ENCODE data around the gene STUB1. TPM values are rescaled to one million over a fixed set of nuclear protein-coding genes. Genes with fewer than 3 reads are reported as not detected.

STUB1 gene
- total RNA-seq, 1 experiment from 2014 or later: 102 TPM

DNA sequence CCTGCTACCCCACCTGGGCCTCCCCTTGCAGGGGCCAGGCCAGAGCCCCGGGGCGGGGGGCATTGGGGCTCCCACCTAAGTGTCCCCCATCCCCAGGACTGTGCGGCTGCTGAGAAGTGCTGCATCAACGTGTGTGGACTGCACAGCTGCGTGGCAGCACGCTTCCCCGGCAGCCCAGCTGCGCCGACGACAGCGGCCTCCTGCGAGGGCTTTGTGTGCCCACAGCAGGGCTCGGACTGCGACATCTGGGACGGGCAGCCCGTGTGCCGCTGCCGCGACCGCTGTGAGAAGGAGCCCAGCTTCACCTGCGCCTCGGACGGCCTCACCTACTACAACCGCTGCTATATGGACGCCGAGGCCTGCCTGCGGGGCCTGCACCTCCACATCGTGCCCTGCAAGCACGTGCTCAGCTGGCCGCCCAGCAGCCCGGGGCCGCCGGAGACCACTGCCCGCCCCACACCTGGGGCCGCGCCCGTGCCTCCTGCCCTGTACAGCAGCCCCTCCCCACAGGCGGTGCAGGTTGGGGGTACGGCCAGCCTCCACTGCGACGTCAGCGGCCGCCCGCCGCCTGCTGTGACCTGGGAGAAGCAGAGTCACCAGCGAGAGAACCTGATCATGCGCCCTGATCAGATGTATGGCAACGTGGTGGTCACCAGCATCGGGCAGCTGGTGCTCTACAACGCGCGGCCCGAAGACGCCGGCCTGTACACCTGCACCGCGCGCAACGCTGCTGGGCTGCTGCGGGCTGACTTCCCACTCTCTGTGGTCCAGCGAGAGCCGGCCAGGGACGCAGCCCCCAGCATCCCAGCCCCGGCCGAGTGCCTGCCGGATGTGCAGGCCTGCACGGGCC, 47.5 kb upstream of the STUB1 start:
- CTCF ChIA-PET: no interaction called here

DNA sequence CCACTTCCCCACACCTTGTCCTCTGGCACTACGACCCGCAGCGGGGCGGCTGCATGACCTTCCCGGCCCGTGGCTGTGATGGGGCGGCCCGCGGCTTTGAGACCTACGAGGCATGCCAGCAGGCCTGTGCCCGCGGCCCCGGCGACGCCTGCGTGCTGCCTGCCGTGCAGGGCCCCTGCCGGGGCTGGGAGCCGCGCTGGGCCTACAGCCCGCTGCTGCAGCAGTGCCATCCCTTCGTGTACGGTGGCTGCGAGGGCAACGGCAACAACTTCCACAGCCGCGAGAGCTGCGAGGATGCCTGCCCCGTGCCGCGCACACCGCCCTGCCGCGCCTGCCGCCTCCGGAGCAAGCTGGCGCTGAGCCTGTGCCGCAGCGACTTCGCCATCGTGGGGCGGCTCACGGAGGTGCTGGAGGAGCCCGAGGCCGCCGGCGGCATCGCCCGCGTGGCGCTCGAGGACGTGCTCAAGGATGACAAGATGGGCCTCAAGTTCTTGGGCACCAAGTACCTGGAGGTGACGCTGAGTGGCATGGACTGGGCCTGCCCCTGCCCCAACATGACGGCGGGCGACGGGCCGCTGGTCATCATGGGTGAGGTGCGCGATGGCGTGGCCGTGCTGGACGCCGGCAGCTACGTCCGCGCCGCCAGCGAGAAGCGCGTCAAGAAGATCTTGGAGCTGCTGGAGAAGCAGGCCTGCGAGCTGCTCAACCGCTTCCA, 46.7 kb upstream of the STUB1 start:
- peaks cover 8% of the 10 kb centered on the region for H3K4me1 Mint-ChIP-seq (ENCODE audit: low read depth, unreplicated experiment)
- peaks cover 87% of the 10 kb centered on the region for H3K36me3 Mint-ChIP-seq (ENCODE audit: insufficient read depth, unreplicated experiment)
- TF ChIP-seq, protein P1, sequence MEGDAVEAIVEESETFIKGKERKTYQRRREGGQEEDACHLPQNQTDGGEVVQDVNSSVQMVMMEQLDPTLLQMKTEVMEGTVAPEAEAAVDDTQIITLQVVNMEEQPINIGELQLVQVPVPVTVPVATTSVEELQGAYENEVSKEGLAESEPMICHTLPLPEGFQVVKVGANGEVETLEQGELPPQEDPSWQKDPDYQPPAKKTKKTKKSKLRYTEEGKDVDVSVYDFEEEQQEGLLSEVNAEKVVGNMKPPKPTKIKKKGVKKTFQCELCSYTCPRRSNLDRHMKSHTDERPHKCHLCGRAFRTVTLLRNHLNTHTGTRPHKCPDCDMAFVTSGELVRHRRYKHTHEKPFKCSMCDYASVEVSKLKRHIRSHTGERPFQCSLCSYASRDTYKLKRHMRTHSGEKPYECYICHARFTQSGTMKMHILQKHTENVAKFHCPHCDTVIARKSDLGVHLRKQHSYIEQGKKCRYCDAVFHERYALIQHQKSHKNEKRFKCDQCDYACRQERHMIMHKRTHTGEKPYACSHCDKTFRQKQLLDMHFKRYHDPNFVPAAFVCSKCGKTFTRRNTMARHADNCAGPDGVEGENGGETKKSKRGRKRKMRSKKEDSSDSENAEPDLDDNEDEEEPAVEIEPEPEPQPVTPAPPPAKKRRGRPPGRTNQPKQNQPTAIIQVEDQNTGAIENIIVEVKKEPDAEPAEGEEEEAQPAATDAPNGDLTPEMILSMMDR (IDR thresholded peaks at IDR 0.05; ENCODE audit: unreplicated experiment): no peak
- H3K4me3 Mint-ChIP-seq (ENCODE audit: low read depth, unreplicated experiment): no peak overlapping the region
- CTCF ChIA-PET: no interaction called here
- no peak for DNase-seq
- no peaks in the 10 kb centered on the region for H3K9me3 Mint-ChIP-seq (ENCODE audit: low read depth, unreplicated experiment)
- no peak overlapping the region for H3K27ac Mint-ChIP-seq (ENCODE audit: unreplicated experiment)
- no TSS peak for BruUV-seq (replicated peaks)
- intact Hi-C loops (cut with micrococcal nuclease; ENCODE audit: unreplicated experiment): loop anchor here (10.0 kb wide), 1 partner anchor 109 kb away; the partner anchor contains the start of gene CAPN15
- H3K27me3 Mint-ChIP-seq (ENCODE audit: unreplicated experiment): no peaks in the 10 kb centered on the region

More for the DNA sequence above, 47.5 kb upstream of the STUB1 start:
- BruUV-seq (replicated peaks): no TSS peak
- Mint-ChIP-seq H3K4me3 (ENCODE audit: low read depth, unreplicated experiment) (no peak overlapping the region), H3K36me3 (ENCODE audit: insufficient read depth, unreplicated experiment) (peaks cover 91% of the 10 kb centered on the region), H3K27ac (ENCODE audit: unreplicated experiment) (no peak overlapping the region), H3K27me3 (ENCODE audit: unreplicated experiment) (no peaks in the 10 kb centered on the region), H3K9me3 (ENCODE audit: low read depth, unreplicated experiment) (no peaks in the 10 kb centered on the region), H3K4me1 (ENCODE audit: low read depth, unreplicated experiment) (peaks cover 8% of the 10 kb centered on the region)
- DNase-seq: no peak
- TF ChIP-seq, protein P1 (IDR thresholded peaks at IDR 0.05; ENCODE audit: unreplicated experiment): no peak
- intact Hi-C loops (cut with micrococcal nuclease; ENCODE audit: unreplicated experiment): loop anchor here (10.0 kb wide), 1 partner anchor 108 kb away; the partner anchor contains the start of gene CAPN15

DNA sequence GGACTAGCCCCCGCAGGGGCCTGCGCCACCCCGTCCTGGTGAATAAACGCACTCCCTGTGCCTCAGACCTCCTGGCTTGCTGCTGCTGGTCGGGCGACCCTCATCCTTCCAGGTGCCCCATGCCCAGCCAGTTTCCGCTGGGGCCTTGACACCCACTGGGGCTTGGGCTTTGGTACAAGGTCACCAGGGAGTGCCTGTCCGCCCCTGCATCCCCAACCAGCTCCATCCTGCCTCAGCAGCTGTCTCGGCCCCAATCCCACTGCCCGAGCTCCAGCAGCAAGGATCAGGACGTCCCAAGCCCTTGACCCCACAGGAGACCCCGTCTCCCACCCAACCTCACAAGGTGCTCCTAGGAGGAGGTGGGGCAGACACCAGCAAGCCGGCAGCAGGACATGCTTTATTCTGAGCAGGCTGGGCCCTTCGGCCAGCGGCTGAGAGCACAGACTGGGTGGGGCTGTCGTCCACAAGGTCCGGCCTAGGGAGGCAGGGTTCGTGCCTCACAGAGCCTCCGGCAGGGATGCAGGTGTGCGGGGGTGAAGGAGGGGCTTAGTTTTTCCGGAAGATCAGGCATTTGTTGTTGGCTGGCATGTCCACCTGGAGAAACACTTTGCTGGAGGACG, 46.0 kb upstream of the STUB1 start:
- no peaks in the 10 kb centered on the region for H3K9me3 Mint-ChIP-seq (ENCODE audit: low read depth, unreplicated experiment)
- no peak overlapping the region for H3K27ac Mint-ChIP-seq (ENCODE audit: unreplicated experiment)
- no TSS peak for BruUV-seq (replicated peaks)
- H3K4me1 Mint-ChIP-seq (ENCODE audit: low read depth, unreplicated experiment): peaks cover 8% of the 10 kb centered on the region
- TF ChIP-seq, protein P1 (IDR thresholded peaks at IDR 0.05; ENCODE audit: unreplicated experiment): no peak
- no peaks in the 10 kb centered on the region for H3K27me3 Mint-ChIP-seq (ENCODE audit: unreplicated experiment)
- intact Hi-C loops (cut with micrococcal nuclease; ENCODE audit: unreplicated experiment): loop anchor here (10.0 kb wide), 1 partner anchor 109 kb away; the partner anchor contains the start of gene CAPN15
- DNase-seq: no peak
- peaks cover 81% of the 10 kb centered on the region for H3K36me3 Mint-ChIP-seq (ENCODE audit: insufficient read depth, unreplicated experiment)
- CTCF ChIA-PET: no interaction called here
- H3K4me3 Mint-ChIP-seq (ENCODE audit: low read depth, unreplicated experiment): peak overlapping the region; percentile 87

DNA sequence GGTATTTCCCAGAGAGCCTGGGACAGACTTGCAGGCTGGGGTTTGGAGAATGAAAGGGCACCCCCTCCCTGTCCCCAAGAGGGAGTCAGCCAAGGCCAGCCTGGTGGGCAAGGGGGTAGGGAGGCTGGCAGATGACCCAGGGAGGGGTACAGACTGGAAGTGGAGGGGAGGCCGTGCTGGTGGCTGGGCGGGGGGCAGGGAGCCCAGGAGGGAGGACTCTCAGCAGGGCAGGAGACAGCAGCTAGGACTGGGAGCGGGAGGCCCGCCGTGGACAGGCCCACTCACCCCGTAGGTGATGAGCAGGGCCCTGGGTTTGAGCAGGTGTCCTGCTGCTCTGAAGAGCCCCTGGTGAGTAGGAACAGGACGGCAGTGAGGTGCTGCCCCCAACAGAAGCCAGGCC, 45.2 kb upstream of the STUB1 start:
- CTCF ChIA-PET: no interaction called here
- Mint-ChIP-seq H3K9me3 (ENCODE audit: low read depth, unreplicated experiment) (no peaks in the 10 kb centered on the region), H3K4me1 (ENCODE audit: low read depth, unreplicated experiment) (peaks cover 8% of the 10 kb centered on the region), H3K27ac (ENCODE audit: unreplicated experiment) (no peak overlapping the region), H3K27me3 (ENCODE audit: unreplicated experiment) (no peaks in the 10 kb centered on the region), H3K4me3 (ENCODE audit: low read depth, unreplicated experiment) (peak overlapping the region; percentile 87), H3K36me3 (ENCODE audit: insufficient read depth, unreplicated experiment) (peaks cover 73% of the 10 kb centered on the region)
- no TSS peak for BruUV-seq (replicated peaks)
- intact Hi-C loops (cut with micrococcal nuclease; ENCODE audit: unreplicated experiment): loop anchor here (10.0 kb wide), 1 partner anchor 110 kb away; the partner anchor contains the start of gene CAPN15
- no peak for DNase-seq
- TF ChIP-seq, protein P1 (IDR thresholded peaks at IDR 0.05; ENCODE audit: unreplicated experiment): no peak
